ENCODE measurements around the gene SIX5. TPM values are rescaled to one million over a fixed set of nuclear protein-coding genes. Genes with fewer than 3 reads are reported as not detected.
A peak's percentile ranks its signal among the peaks of the same experiment; 100 is the strongest.

Gene SIX5
- total and polyA plus RNA-seq, 9 of the 15 experiments (the other 6 are each of a cell fraction or from before 2014, with no cell fraction given) = 1.4 to 17.2 (median 7.4) TPM; not detected in 2

DNA sequence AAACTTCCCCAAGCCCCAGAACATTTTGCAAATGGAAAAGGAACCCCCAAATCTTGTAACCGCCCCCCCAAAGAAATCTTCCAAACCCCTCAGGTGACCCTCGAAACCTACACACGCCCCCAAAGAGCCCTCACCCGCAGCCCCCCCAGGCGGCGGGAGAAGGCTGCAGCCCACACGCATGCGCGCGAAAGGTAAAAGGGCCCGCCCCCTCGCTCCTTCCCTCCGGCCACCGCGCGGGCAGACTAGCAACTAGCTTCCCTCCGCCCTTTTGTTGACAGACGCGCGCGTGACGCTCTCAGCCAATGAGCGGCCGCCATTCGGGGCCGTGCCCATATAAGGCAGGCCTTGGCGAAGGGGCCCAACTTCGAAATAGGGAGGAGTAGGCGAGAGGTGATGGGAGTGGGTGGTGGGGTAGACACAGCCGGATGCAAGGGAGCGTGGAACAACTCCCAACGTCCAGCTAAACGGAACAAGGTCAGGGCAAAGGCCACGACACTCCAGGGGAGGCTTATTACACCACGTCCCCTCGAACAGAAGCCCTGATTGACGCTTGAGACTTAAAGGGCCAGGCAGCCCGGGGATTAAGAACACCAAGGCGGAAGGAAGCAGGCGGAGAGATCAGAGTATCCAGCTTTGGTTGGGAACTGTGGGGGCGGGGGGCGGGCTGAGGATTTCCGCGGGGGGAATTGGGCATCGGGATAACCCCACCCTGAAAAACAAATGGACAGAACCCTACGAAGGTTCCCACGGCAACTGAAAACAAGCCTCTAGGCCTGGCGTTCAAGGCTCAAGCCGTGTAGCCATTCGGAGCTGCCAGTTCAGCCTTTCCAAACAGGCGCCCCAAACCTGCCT, 51.7 kb downstream of the SIX5 start (continued):
- TF ChIP-seq NR4A1 (CRISPR knock-in tag; IDR thresholded peaks at IDR 0.05) (no peak), NR4A1 (tag; IDR thresholded peaks at IDR 0.05) (no peak), MXI1 (IDR thresholded peaks at IDR 0.05; ENCODE audit: low read depth, low read length) (0 out of 2 replicates have a peak, but pooled peaks have one; percentile 40), POLR2H (tag; IDR thresholded peaks at IDR 0.05; ENCODE audit: low read depth) (peak; percentile 82), ZKSCAN8 (CRISPR knock-in tag; IDR thresholded peaks at IDR 0.05) (no peak), EGR1 (conservative IDR thresholded peaks at IDR 0.05) (peak; percentile 98), ATF7 (IDR thresholded peaks at IDR 0.05) (peak; percentile 90), SIN3A (IDR thresholded peaks at IDR 0.05; ENCODE audit: borderline replicate concordance in 2 of 2, control insufficient read depth in 1 of 2, low read depth in 2 of 2, low read length in 2 of 2) (peak in 1 of 2 experiments; percentile 82; a peak in 1 of 4 replicates), EZH2 (IDR thresholded peaks at IDR 0.05; ENCODE audit: borderline replicate concordance, low read depth, low read length) (peak; percentile 98; the same call in 1 of the 2 replicates), KDM1A (IDR thresholded peaks at IDR 0.05) (peak; percentile 87 to 88; a peak in 3 of 4 replicates), RFX1 (IDR thresholded peaks at IDR 0.05) (peak; percentile 81), RB1 (IDR thresholded peaks at IDR 0.05; ENCODE audit: low read depth) (peak; percentile 78), HDAC3 (IDR thresholded peaks at IDR 0.05; ENCODE audit: borderline replicate concordance, partially characterized antibody) (no peak), BACH1 (tag; IDR thresholded peaks at IDR 0.05) (peak; percentile 92), ZFP1 (CRISPR knock-in tag; IDR thresholded peaks at IDR 0.05) (no peak)
- TF ChIP-seq, protein P1, sequence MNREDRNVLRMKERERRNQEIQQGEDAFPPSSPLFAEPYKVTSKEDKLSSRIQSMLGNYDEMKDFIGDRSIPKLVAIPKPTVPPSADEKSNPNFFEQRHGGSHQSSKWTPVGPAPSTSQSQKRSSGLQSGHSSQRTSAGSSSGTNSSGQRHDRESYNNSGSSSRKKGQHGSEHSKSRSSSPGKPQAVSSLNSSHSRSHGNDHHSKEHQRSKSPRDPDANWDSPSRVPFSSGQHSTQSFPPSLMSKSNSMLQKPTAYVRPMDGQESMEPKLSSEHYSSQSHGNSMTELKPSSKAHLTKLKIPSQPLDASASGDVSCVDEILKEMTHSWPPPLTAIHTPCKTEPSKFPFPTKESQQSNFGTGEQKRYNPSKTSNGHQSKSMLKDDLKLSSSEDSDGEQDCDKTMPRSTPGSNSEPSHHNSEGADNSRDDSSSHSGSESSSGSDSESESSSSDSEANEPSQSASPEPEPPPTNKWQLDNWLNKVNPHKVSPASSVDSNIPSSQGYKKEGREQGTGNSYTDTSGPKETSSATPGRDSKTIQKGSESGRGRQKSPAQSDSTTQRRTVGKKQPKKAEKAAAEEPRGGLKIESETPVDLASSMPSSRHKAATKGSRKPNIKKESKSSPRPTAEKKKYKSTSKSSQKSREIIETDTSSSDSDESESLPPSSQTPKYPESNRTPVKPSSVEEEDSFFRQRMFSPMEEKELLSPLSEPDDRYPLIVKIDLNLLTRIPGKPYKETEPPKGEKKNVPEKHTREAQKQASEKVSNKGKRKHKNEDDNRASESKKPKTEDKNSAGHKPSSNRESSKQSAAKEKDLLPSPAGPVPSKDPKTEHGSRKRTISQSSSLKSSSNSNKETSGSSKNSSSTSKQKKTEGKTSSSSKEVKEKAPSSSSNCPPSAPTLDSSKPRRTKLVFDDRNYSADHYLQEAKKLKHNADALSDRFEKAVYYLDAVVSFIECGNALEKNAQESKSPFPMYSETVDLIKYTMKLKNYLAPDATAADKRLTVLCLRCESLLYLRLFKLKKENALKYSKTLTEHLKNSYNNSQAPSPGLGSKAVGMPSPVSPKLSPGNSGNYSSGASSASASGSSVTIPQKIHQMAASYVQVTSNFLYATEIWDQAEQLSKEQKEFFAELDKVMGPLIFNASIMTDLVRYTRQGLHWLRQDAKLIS (CRISPR knock-in tag; IDR thresholded peaks at IDR 0.05) = peak; percentile 73; the same call in 1 of the 2 replicates
- TF ChIP-seq, protein P2, sequence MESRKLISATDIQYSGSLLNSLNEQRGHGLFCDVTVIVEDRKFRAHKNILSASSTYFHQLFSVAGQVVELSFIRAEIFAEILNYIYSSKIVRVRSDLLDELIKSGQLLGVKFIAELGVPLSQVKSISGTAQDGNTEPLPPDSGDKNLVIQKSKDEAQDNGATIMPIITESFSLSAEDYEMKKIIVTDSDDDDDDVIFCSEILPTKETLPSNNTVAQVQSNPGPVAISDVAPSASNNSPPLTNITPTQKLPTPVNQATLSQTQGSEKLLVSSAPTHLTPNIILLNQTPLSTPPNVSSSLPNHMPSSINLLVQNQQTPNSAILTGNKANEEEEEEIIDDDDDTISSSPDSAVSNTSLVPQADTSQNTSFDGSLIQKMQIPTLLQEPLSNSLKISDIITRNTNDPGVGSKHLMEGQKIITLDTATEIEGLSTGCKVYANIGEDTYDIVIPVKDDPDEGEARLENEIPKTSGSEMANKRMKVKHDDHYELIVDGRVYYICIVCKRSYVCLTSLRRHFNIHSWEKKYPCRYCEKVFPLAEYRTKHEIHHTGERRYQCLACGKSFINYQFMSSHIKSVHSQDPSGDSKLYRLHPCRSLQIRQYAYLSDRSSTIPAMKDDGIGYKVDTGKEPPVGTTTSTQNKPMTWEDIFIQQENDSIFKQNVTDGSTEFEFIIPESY (CRISPR knock-in tag; IDR thresholded peaks at IDR 0.05) = peak; percentile 63; the same call in 1 of the 2 replicates
- TF ChIP-seq, protein P3, sequence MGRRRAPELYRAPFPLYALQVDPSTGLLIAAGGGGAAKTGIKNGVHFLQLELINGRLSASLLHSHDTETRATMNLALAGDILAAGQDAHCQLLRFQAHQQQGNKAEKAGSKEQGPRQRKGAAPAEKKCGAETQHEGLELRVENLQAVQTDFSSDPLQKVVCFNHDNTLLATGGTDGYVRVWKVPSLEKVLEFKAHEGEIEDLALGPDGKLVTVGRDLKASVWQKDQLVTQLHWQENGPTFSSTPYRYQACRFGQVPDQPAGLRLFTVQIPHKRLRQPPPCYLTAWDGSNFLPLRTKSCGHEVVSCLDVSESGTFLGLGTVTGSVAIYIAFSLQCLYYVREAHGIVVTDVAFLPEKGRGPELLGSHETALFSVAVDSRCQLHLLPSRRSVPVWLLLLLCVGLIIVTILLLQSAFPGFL (CRISPR knock-in tag; IDR thresholded peaks at IDR 0.05) = no peak
- TF ChIP-seq, protein P4, sequence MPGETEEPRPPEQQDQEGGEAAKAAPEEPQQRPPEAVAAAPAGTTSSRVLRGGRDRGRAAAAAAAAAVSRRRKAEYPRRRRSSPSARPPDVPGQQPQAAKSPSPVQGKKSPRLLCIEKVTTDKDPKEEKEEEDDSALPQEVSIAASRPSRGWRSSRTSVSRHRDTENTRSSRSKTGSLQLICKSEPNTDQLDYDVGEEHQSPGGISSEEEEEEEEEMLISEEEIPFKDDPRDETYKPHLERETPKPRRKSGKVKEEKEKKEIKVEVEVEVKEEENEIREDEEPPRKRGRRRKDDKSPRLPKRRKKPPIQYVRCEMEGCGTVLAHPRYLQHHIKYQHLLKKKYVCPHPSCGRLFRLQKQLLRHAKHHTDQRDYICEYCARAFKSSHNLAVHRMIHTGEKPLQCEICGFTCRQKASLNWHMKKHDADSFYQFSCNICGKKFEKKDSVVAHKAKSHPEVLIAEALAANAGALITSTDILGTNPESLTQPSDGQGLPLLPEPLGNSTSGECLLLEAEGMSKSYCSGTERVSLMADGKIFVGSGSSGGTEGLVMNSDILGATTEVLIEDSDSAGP (CRISPR knock-in tag; IDR thresholded peaks at IDR 0.05) = peak; percentile 98
